NB4 (cell line): Measurements from ENCODE around the gene LIN37.
"Not testable (repeated sequence)": the region's sequence is repeated elsewhere in the genome, so short reads cannot be mapped to it uniquely, and the experiment has no call there.

Experiments
- POLR2A ChIP-seq: IDR thresholded peaks from 2 replicates; pipeline ENCODE4 v1.6.1; 2011; ENCODE audit warnings: mild to moderate bottlenecking; ENCODE audit not compliant: insufficient read length; ENCODE audit errors: extremely low read depth
- TF ChIP-seq, protein P1 (sequence below): IDR thresholded peaks from one replicate; pipeline ENCODE4 v1.5.1; 2012; ENCODE audit warnings: low read depth, low read length

- TF ChIP-seq, protein P1, sequence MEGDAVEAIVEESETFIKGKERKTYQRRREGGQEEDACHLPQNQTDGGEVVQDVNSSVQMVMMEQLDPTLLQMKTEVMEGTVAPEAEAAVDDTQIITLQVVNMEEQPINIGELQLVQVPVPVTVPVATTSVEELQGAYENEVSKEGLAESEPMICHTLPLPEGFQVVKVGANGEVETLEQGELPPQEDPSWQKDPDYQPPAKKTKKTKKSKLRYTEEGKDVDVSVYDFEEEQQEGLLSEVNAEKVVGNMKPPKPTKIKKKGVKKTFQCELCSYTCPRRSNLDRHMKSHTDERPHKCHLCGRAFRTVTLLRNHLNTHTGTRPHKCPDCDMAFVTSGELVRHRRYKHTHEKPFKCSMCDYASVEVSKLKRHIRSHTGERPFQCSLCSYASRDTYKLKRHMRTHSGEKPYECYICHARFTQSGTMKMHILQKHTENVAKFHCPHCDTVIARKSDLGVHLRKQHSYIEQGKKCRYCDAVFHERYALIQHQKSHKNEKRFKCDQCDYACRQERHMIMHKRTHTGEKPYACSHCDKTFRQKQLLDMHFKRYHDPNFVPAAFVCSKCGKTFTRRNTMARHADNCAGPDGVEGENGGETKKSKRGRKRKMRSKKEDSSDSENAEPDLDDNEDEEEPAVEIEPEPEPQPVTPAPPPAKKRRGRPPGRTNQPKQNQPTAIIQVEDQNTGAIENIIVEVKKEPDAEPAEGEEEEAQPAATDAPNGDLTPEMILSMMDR: not testable (repeated sequence)
- not testable (repeated sequence) for TF ChIP-seq POLR2A
Observed at GRCh38 chr19:35772362-35772761, 24.0 kb downstream of the LIN37 start.
